WTC11 (cell line): ENCODE measurements around the gene USP10. TPM values are rescaled to one million over a fixed set of nuclear protein-coding genes. Genes with fewer than 3 reads are reported as not detected.

Experiments
- ATAC-seq: fragments of 200-7000 bp; cut with Tn5 transposase; 2 replicates; pipeline ENCODE4 v1.10.0; 2021; ENCODE audit warnings: mild to moderate bottlenecking, moderate library complexity
- CTCF ChIA-PET: fragments of 300-600 bp; sonication (Branson Sonifier 250); formaldehyde crosslinking; loops from one replicate; lab custom pipeline; 2021; ENCODE audit warnings: antibody characterized with exemption; lab: Charles Lee
- POLR2A ChIA-PET: fragments of 350-600 bp; sonication (Branson Sonifier 250); formaldehyde crosslinking; loops from one replicate; lab custom pipeline; 2021; ENCODE audit warnings: antibody characterized with exemption; lab: Charles Lee
- DNase-seq: peaks from one replicate; pipeline ENCODE4 v3.0.0; 2021; ENCODE audit warnings: low spot score
- H3K27ac Mint-ChIP-seq: 2 replicates; pipeline ENCODE4 v1.8.0; 2021; ENCODE audit warnings: mixed read lengths
- H3K27me3 Mint-ChIP-seq: 2 replicates; pipeline ENCODE4 v1.8.0; 2021; ENCODE audit warnings: low read depth, mild to moderate bottlenecking, moderate library complexity, mixed read lengths
- H3K36me3 Mint-ChIP-seq: 2 replicates; pipeline ENCODE4 v1.8.0; 2021; ENCODE audit warnings: mixed read lengths
- H3K4me1 Mint-ChIP-seq: 2 replicates; pipeline ENCODE4 v1.8.0; 2022; ENCODE audit warnings: mixed read lengths
- H3K4me3 Mint-ChIP-seq: 2 replicates; pipeline ENCODE4 v1.8.0; 2021; ENCODE audit warnings: mild to moderate bottlenecking, moderate library complexity, mixed read lengths
- H3K9me3 Mint-ChIP-seq: 2 replicates; pipeline ENCODE4 v1.8.0; 2021; ENCODE audit warnings: mixed read lengths
- ATF1 ChIP-seq: sonication (generic); formaldehyde crosslinking; IDR thresholded peaks from 2 replicates; pipeline ENCODE4 v1.8.1; 2023; ENCODE audit warnings: mild to moderate bottlenecking, moderate library complexity, missing genetic modification reagents
- CDX4 ChIP-seq: fragments of 250-450 bp; sonication (Bioruptor Pico); IDR thresholded peaks from 2 replicates; pipeline ENCODE4 v1.9.0; 2021; ENCODE audit warnings: moderate library complexity, mild to moderate bottlenecking, inconsistent platforms, borderline replicate concordance
- E2F5 ChIP-seq: sonication (generic); formaldehyde crosslinking; IDR thresholded peaks from 2 replicates; pipeline ENCODE4 v1.8.1; 2022; ENCODE audit warnings: mild to moderate bottlenecking, moderate library complexity, missing genetic modification reagents
- EMX1 ChIP-seq: fragments of 250-450 bp; sonication (Bioruptor Pico); IDR thresholded peaks from 2 replicates; pipeline ENCODE4 v1.8.0; 2021; ENCODE audit warnings: mild to moderate bottlenecking
- ETV6 ChIP-seq: sonication (generic); formaldehyde crosslinking; IDR thresholded peaks from 2 replicates; pipeline ENCODE4 v1.8.1; 2022; ENCODE audit warnings: mild to moderate bottlenecking, missing genetic modification reagents
- FOXJ3 ChIP-seq: sonication (generic); formaldehyde crosslinking; IDR thresholded peaks from 2 replicates; pipeline ENCODE4 v1.9.0; 2021; ENCODE audit warnings: missing genetic modification reagents, mild to moderate bottlenecking, borderline replicate concordance
- FOXP1 ChIP-seq: sonication (generic); formaldehyde crosslinking; IDR thresholded peaks from 2 replicates; pipeline ENCODE4 v1.8.0; 2022; ENCODE audit warnings: missing genetic modification reagents, mild to moderate bottlenecking, moderate library complexity, borderline replicate concordance
- GABPB1 ChIP-seq: sonication (generic); formaldehyde crosslinking; IDR thresholded peaks from 2 replicates; pipeline ENCODE4 v1.8.1; 2023; ENCODE audit warnings: mild to moderate bottlenecking, missing genetic modification reagents
- GRHL2 ChIP-seq: fragments of 250-450 bp; sonication (Bioruptor Pico); IDR thresholded peaks from 2 replicates; pipeline ENCODE4 v1.8.0; 2022; ENCODE audit warnings: mild to moderate bottlenecking, moderate library complexity; ENCODE audit not compliant: insufficient replicate concordance, severe bottlenecking
- HMGXB4 ChIP-seq: sonication (generic); formaldehyde crosslinking; IDR thresholded peaks from 2 replicates; pipeline ENCODE4 v1.8.1; 2023; ENCODE audit warnings: mild to moderate bottlenecking, moderate library complexity, missing genetic modification reagents
- IRF1 ChIP-seq: sonication (generic); formaldehyde crosslinking; IDR thresholded peaks from 2 replicates; pipeline ENCODE4 v1.8.0; 2023; ENCODE audit warnings: missing genetic modification reagents
- MLX ChIP-seq: sonication (generic); formaldehyde crosslinking; IDR thresholded peaks from 2 replicates; pipeline ENCODE4 v1.8.1; 2023; ENCODE audit warnings: mild to moderate bottlenecking, missing genetic modification reagents, moderate library complexity
- MYBL2 ChIP-seq: sonication (generic); formaldehyde crosslinking; IDR thresholded peaks from 2 replicates; pipeline ENCODE4 v1.8.1; 2023; ENCODE audit warnings: mild to moderate bottlenecking, moderate library complexity, missing genetic modification reagents
- NFE2L1 ChIP-seq: sonication (generic); formaldehyde crosslinking; IDR thresholded peaks from 2 replicates; pipeline ENCODE4 v1.8.1; 2023; ENCODE audit warnings: missing genetic modification reagents
- NFYB ChIP-seq: sonication (generic); formaldehyde crosslinking; conservative IDR thresholded peaks from 2 replicates; pipeline ENCODE4 v1.8.0; 2022; ENCODE audit warnings: low read depth, missing genetic modification reagents
- PREB ChIP-seq: sonication (generic); formaldehyde crosslinking; IDR thresholded peaks from 2 replicates; pipeline ENCODE4 v1.8.1; 2022; ENCODE audit warnings: mild to moderate bottlenecking, missing genetic modification reagents, moderate library complexity, borderline replicate concordance
- RELA ChIP-seq: sonication (generic); formaldehyde crosslinking; IDR thresholded peaks from 2 replicates; pipeline ENCODE4 v1.8.1; 2022; ENCODE audit warnings: missing genetic modification reagents, mild to moderate bottlenecking, borderline replicate concordance
- SMAD4 ChIP-seq: sonication (generic); formaldehyde crosslinking; IDR thresholded peaks from 2 replicates; pipeline ENCODE4 v1.8.0; 2022; ENCODE audit warnings: mild to moderate bottlenecking, missing genetic modification reagents
- SOX15 ChIP-seq: fragments of 250-450 bp; sonication (Bioruptor Pico); IDR thresholded peaks from 2 replicates; pipeline ENCODE4 v1.9.0; 2021; ENCODE audit warnings: mild to moderate bottlenecking
- SP1 ChIP-seq: sonication (generic); formaldehyde crosslinking; conservative IDR thresholded peaks from 2 replicates; pipeline ENCODE4 v1.8.1; 2022; ENCODE audit warnings: missing genetic modification reagents
- TCF7 ChIP-seq: sonication (generic); formaldehyde crosslinking; IDR thresholded peaks from 2 replicates; pipeline ENCODE4 v1.8.0; 2022; ENCODE audit warnings: mild to moderate bottlenecking, low read depth, missing genetic modification reagents, moderate library complexity
- TEAD1 ChIP-seq: sonication (generic); formaldehyde crosslinking; IDR thresholded peaks from 2 replicates; pipeline ENCODE4 v1.8.0; 2022; ENCODE audit warnings: mild to moderate bottlenecking, missing genetic modification reagents
- USF2 ChIP-seq: sonication (generic); formaldehyde crosslinking; IDR thresholded peaks from 2 replicates; pipeline ENCODE4 v1.8.1; 2023; ENCODE audit warnings: mild to moderate bottlenecking, missing genetic modification reagents, moderate library complexity
- ZNF219 ChIP-seq: sonication (generic); formaldehyde crosslinking; IDR thresholded peaks from 2 replicates; pipeline ENCODE4 v1.8.0; 2023; ENCODE audit warnings: missing genetic modification reagents, mild to moderate bottlenecking, borderline replicate concordance
- ZNF281 ChIP-seq: sonication (generic); formaldehyde crosslinking; IDR thresholded peaks from 2 replicates; pipeline ENCODE4 v1.8.0; 2023; ENCODE audit warnings: mild to moderate bottlenecking, missing genetic modification reagents
- ZNF423 ChIP-seq: fragments of 250-450 bp; sonication (Bioruptor Pico); IDR thresholded peaks from 2 replicates; pipeline ENCODE4 v2.1.2; 2022; ENCODE audit warnings: mild to moderate bottlenecking, moderate library complexity
- total RNA-seq: library from RNA; stranded (reverse); gene quantifications from 3 replicates; pipeline ENCODE4 v1.2.3, GENCODE V29; 2021

USP10 gene
- total RNA-seq, 1 experiment from 2014 or later, result 138 TPM

- Mint-ChIP-seq H3K9me3 (peaks cover 3% of the 10 kb centered on the region; the same call in 1 of the 2 replicates), H3K4me1 (peaks cover 14% of the 10 kb centered on the region), H3K27me3 (peaks cover 50% of the 10 kb centered on the region), H3K36me3 (no peaks in the 10 kb centered on the region), H3K27ac (no peak within 1 kb of the TSS), H3K4me3 (peak within 1 kb of the TSS; percentile 80)
- CTCF ChIA-PET, result interaction anchor here (0.6 to 2.6 kb wide), 16 partner anchors 54 to 287 kb away, joined by 3 to 15 read pairs (median 3); no protein-coding TSS in a partner anchor
- ATAC-seq (peak; percentile 93), DNase-seq (peak; percentile 97)
- TF ChIP-seq NFYB (no peak; the same call in 1 of the 2 replicates), ZNF423 (CRISPR knock-in tag) (peak; percentile 78), PREB (CRISPR knock-in tag) (no peak), SP1 (peak; percentile 92), MLX (no peak), ATF1 (CRISPR knock-in tag) (no peak), FOXJ3 (CRISPR knock-in tag) (no peak), MYBL2 (CRISPR knock-in tag) (no peak), FOXP1 (CRISPR knock-in tag) (peak; percentile 71; the same call in 1 of the 2 replicates), EMX1 (CRISPR knock-in tag) (no peak), TEAD1 (CRISPR knock-in tag) (no peak), TCF7 (no peak), RELA (no peak), GABPB1 (CRISPR knock-in tag) (no peak), ETV6 (CRISPR knock-in tag) (no peak), HMGXB4 (no peak), GRHL2 (CRISPR knock-in tag) (no peak), USF2 (CRISPR knock-in tag) (no peak), SMAD4 (CRISPR knock-in tag) (no peak)
- POLR2A ChIA-PET, result interaction anchor here (1.1 to 1.3 kb wide), 3 partner anchors 13 to 23 kb away, joined by 3 read pairs; no protein-coding TSS in a partner anchor
Observed at GRCh38 chr16:84819644-84820304, 120.0 kb downstream of the USP10 start, which contains the start of gene CRISPLD2. TSS of gene CRISPLD2 (plus strand) at chr16:84819985. CDS start at chr16:84838496, 18,511 bp downstream.

GRCh38 chr16:84820305-84820684, 120.5 kb downstream of the USP10 start:
- DNase-seq, result no peak
- H3K9me3 Mint-ChIP-seq, result peaks cover 3% of the 10 kb centered on the region; the same call in 1 of the 2 replicates
- peaks cover 14% of the 10 kb centered on the region for H3K4me1 Mint-ChIP-seq
- no peak overlapping the region for H3K27ac Mint-ChIP-seq
- ChIA-PET CTCF (interaction anchor here (0.9 to 2.6 kb wide), 8 partner anchors 65 to 287 kb away, joined by 3 to 15 read pairs (median 4); no protein-coding TSS in a partner anchor), POLR2A (interaction anchor here (1.2 to 1.3 kb wide), 2 partner anchors 18 to 23 kb away, joined by 3 read pairs; no protein-coding TSS in a partner anchor)
- H3K27me3 Mint-ChIP-seq, result peaks cover 50% of the 10 kb centered on the region
- H3K36me3 Mint-ChIP-seq, result no peaks in the 10 kb centered on the region
- H3K4me3 Mint-ChIP-seq, result peak overlapping the region; percentile 80
- no peak for ATAC-seq
- TF ChIP-seq ATF1 (CRISPR knock-in tag) (no peak), SMAD4 (CRISPR knock-in tag) (no peak), IRF1 (CRISPR knock-in tag) (no peak), ZNF281 (CRISPR knock-in tag) (no peak), ZNF219 (CRISPR knock-in tag) (no peak), SOX15 (CRISPR knock-in tag) (no peak), NFE2L1 (CRISPR knock-in tag) (no peak), CDX4 (CRISPR knock-in tag) (no peak), E2F5 (CRISPR knock-in tag) (no peak), NFYB (no peak)
